ENCODE data around the gene YIPF1.
"Not testable (repeated sequence)": the region's sequence is repeated elsewhere in the genome, so short reads cannot be mapped to it uniquely, and the experiment has no call there.

GRCh38 chr1:53815484-53815883 lies 74.1 kb downstream of the YIPF1 start:
- TF ChIP-seq EZH2 (optimal IDR thresholded peaks at IDR 0.05; ENCODE audit: low read depth, low read length); CTCF (IDR thresholded peaks at IDR 0.05; ENCODE audit: low read length): not testable (repeated sequence)
